C4-2B (cell line): ENCODE results near the gene UPF2.

Source experiments
- ZFX ChIP-seq: fragments of 450-650 bp; IDR thresholded peaks from 2 replicates; pipeline ENCODE4 v1.6.1; 2017
- TF ChIP-seq, protein P1 (sequence below): fragments of 450-650 bp; conservative IDR thresholded peaks from 2 replicates; pipeline ENCODE4 v1.5.1; 2017; ENCODE audit warnings: mild to moderate bottlenecking

- TF ChIP-seq, protein P1, sequence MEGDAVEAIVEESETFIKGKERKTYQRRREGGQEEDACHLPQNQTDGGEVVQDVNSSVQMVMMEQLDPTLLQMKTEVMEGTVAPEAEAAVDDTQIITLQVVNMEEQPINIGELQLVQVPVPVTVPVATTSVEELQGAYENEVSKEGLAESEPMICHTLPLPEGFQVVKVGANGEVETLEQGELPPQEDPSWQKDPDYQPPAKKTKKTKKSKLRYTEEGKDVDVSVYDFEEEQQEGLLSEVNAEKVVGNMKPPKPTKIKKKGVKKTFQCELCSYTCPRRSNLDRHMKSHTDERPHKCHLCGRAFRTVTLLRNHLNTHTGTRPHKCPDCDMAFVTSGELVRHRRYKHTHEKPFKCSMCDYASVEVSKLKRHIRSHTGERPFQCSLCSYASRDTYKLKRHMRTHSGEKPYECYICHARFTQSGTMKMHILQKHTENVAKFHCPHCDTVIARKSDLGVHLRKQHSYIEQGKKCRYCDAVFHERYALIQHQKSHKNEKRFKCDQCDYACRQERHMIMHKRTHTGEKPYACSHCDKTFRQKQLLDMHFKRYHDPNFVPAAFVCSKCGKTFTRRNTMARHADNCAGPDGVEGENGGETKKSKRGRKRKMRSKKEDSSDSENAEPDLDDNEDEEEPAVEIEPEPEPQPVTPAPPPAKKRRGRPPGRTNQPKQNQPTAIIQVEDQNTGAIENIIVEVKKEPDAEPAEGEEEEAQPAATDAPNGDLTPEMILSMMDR = no peak
- peak; percentile 38; the same call in 1 of the 2 replicates for TF ChIP-seq ZFX
These were observed 167.8 kb downstream of the UPF2 start for GRCh38 chr10:11874568-11875493.
